Hepatocyte (in vitro differentiated cells): ENCODE results near the gene NTN4. TPM values are rescaled to one million over a fixed set of nuclear protein-coding genes. Genes with fewer than 3 reads are reported as not detected.
"Not testable (repeated sequence)": the region's sequence is repeated elsewhere in the genome, so short reads cannot be mapped to it uniquely, and the experiment has no call there.

Experiments
- DNase-seq: peaks from one replicate; pipeline ENCODE4 v3.0.0-alpha.2; 2016; ENCODE audit warnings: low spot score
- H2AFZ ChIP-seq: fragments of 200-600 bp; sonication (generic); 2 replicates; pipeline ENCODE4 v1.6.0; 2016; ENCODE audit warnings: antibody characterized with exemption, mild to moderate bottlenecking
- H3K27ac ChIP-seq: fragments of 200-600 bp; sonication (generic); 2 replicates; pipeline ENCODE4 v1.5.1; 2016; ENCODE audit warnings: mild to moderate bottlenecking
- H3K27me3 ChIP-seq: fragments of 200-600 bp; sonication (generic); 2 replicates; pipeline ENCODE4 v1.6.1; 2016
- H3K36me3 ChIP-seq: fragments of 200-600 bp; sonication (generic); replicated peaks from 2 replicates; pipeline ENCODE4 v1.5.1; 2016; ENCODE audit warnings: low read depth; ENCODE audit not compliant: insufficient read depth
- H3K4me1 ChIP-seq: fragments of 200-600 bp; sonication (generic); 2 replicates; pipeline ENCODE4 v1.5.1; 2016; ENCODE audit warnings: mild to moderate bottlenecking, moderate library complexity; ENCODE audit not compliant: insufficient read depth
- H3K4me2 ChIP-seq: fragments of 200-600 bp; sonication (generic); 2 replicates; pipeline ENCODE4 v1.6.0; 2016
- H3K4me3 ChIP-seq: fragments of 200-600 bp; sonication (generic); 2 replicates; pipeline ENCODE4 v1.5.1; 2016; ENCODE audit warnings: mild to moderate bottlenecking
- H3K79me2 ChIP-seq: fragments of 200-600 bp; sonication (generic); 2 replicates; pipeline ENCODE4 v1.6.0; 2017; ENCODE audit warnings: mild to moderate bottlenecking
- H3K9me2 ChIP-seq: fragments of 200-600 bp; sonication (generic); replicated peaks from 2 replicates; pipeline ENCODE4 v1.6.0; 2017; ENCODE audit warnings: mild to moderate bottlenecking; ENCODE audit not compliant: insufficient read depth
- H3K9me3 ChIP-seq: fragments of 200-600 bp; sonication (generic); 2 replicates; pipeline ENCODE4 v1.5.1; 2016; ENCODE audit warnings: low read depth, mild to moderate bottlenecking
- H4K20me1 ChIP-seq: fragments of 200-600 bp; sonication (generic); 2 replicates; pipeline ENCODE4 v1.6.0; 2016; ENCODE audit warnings: mild to moderate bottlenecking; ENCODE audit not compliant: insufficient read depth, poor library complexity, severe bottlenecking
- CTCF ChIP-seq: fragments of 200-600 bp; sonication (generic); IDR thresholded peaks from 2 replicates; pipeline ENCODE4 v1.5.1; 2016; ENCODE audit warnings: antibody characterized with exemption, mild to moderate bottlenecking; ENCODE audit not compliant: poor library complexity
- EZH2 ChIP-seq: fragments of 200-600 bp; sonication (generic); IDR thresholded peaks from 2 replicates; pipeline ENCODE4 v1.6.1; 2016; ENCODE audit warnings: antibody characterized with exemption, mild to moderate bottlenecking, borderline replicate concordance
- EZH2phosphoT487 ChIP-seq: fragments of 200-600 bp; sonication (generic); IDR thresholded peaks from one replicate; pipeline ENCODE4 v1.6.1; 2018; ENCODE audit warnings: antibody characterized with exemption, mild to moderate bottlenecking, low read depth, moderate library complexity; ENCODE audit not compliant: unreplicated experiment, severe bottlenecking
- WGBS: methylation state at CpG from one replicate; pipeline ENCODE4 v1.1.6; 2016; ENCODE audit warnings: low lambda C conversion rate; ENCODE audit errors: missing lambda C conversion rate; 5-methylcytosine and 5-hydroxymethylcytosine counted together
- polyA plus RNA-seq: library from polyadenylated mRNA; unstranded; fragments of >200 nt; fragmentation: Nextera tagmentation; extraction: Ambion mirVana; gene quantifications from 2 replicates; pipeline ENCODE4 v1.2.1, GENCODE V29; 2016
- total RNA-seq: library from RNA; depleted of rRNA; stranded (reverse); fragments of >200 nt; gene quantifications from 2 replicates; pipeline ENCODE4 v1.2.3, GENCODE V29; 2014

Gene NTN4
- total and polyA plus RNA-seq, 2 experiments from 2014 or later = 20.2 to 37.0 TPM

- Histone ChIP-seq H4K20me1 (no peaks in the 10 kb centered on the region), H3K4me2 (no peak overlapping the region), H3K27me3 (no peaks in the 10 kb centered on the region), H3K4me3 (no peak overlapping the region), H3K79me2 (peaks cover 28% of the 10 kb centered on the region), H3K4me1 (peaks cover 12% of the 10 kb centered on the region), H3K9me3 (no peaks in the 10 kb centered on the region), H3K9me2 (no peaks in the 10 kb centered on the region), H3K36me3 (no peaks in the 10 kb centered on the region), H2AFZ (no peak overlapping the region), H3K27ac (no peak overlapping the region)
- TF ChIP-seq EZH2phosphoT487 (no peak), CTCF (no peak), EZH2 (no peak)
- no peak for DNase-seq
- 83% methylated on average over 4 of the region's 4 CpGs for WGBS
These were observed 6.3 kb downstream of the NTN4 start for GRCh38 chr12:95784286-95784685.

- 80% methylated on average over 10 of the region's 10 CpGs for WGBS
- H3K79me2 ChIP-seq, H3K4me1 ChIP-seq, H3K27ac ChIP-seq, H3K4me3 ChIP-seq, H3K9me3 ChIP-seq, DNase-seq, H3K9me2 ChIP-seq, H4K20me1 ChIP-seq, H3K27me3 ChIP-seq, H3K4me2 ChIP-seq, H2AFZ ChIP-seq, H3K36me3 ChIP-seq: not testable (repeated sequence)
These were observed 15.1 kb downstream of the NTN4 start for GRCh38 chr12:95775466-95775865.

- H4K20me1 ChIP-seq = no peaks in the 10 kb centered on the region
- no peaks in the 10 kb centered on the region for H3K27me3 ChIP-seq
- no peak overlapping the region for H2AFZ ChIP-seq
- TF ChIP-seq EZH2phosphoT487 (no peak), EZH2 (no peak)
- H3K27ac ChIP-seq = no peak overlapping the region
- no peaks in the 10 kb centered on the region for H3K9me2 ChIP-seq
- no peak for DNase-seq
- WGBS = 82% methylated on average over 4 of the region's 4 CpGs
- no peaks in the 10 kb centered on the region for H3K79me2 ChIP-seq
- H3K9me3 ChIP-seq = no peaks in the 10 kb centered on the region
- no peaks in the 10 kb centered on the region for H3K4me1 ChIP-seq
- no peak overlapping the region for H3K4me3 ChIP-seq
- H3K4me2 ChIP-seq = no peak overlapping the region
- no peaks in the 10 kb centered on the region for H3K36me3 ChIP-seq
These were observed 16.1 kb downstream of the NTN4 start for GRCh38 chr12:95774311-95775045.

GRCh38 chr12:95773320-95773719 is 17.2 kb downstream of the NTN4 start:
- no peaks in the 10 kb centered on the region for H4K20me1 ChIP-seq
- no peaks in the 10 kb centered on the region for H3K36me3 ChIP-seq
- no peak overlapping the region for H3K4me2 ChIP-seq
- no peak for DNase-seq
- no peaks in the 10 kb centered on the region for H3K79me2 ChIP-seq
- no peak overlapping the region for H2AFZ ChIP-seq
- no peak for TF ChIP-seq CTCF
- TF ChIP-seq EZH2 = no peak
- no peak for TF ChIP-seq EZH2phosphoT487
- no peaks in the 10 kb centered on the region for H3K4me1 ChIP-seq
- no peaks in the 10 kb centered on the region for H3K27me3 ChIP-seq
- no peaks in the 10 kb centered on the region for H3K9me2 ChIP-seq
- no peak overlapping the region for H3K27ac ChIP-seq
- H3K9me3 ChIP-seq = no peaks in the 10 kb centered on the region
- no peak overlapping the region for H3K4me3 ChIP-seq
- WGBS = 97% methylated on average over 6 of the region's 6 CpGs
